Activated naive CD4-positive, alpha-beta T cell treated with anti-CD3 and anti-CD28 coated beads, Interleukin-2, amount 50 U/mL, for 24 hours (primary cell): ENCODE results near the gene DGLUCY.

Source experiments
- H3K27ac Mint-ChIP-seq: one replicate; pipeline ENCODE4 v1.8.0; 2021; ENCODE audit warnings: mild to moderate bottlenecking, mixed read lengths
- H3K27me3 Mint-ChIP-seq: one replicate; pipeline ENCODE4 v1.8.0; 2021; ENCODE audit warnings: mixed read lengths
- H3K36me3 Mint-ChIP-seq: one replicate; pipeline ENCODE4 v1.8.0; 2021; ENCODE audit warnings: mixed read lengths
- H3K4me1 Mint-ChIP-seq: one replicate; pipeline ENCODE4 v1.8.0; 2021; ENCODE audit warnings: mixed read lengths
- H3K4me3 Mint-ChIP-seq: one replicate; pipeline ENCODE4 v1.8.0; 2021; ENCODE audit warnings: mild to moderate bottlenecking, mixed read lengths
- H3K9me3 Mint-ChIP-seq: one replicate; pipeline ENCODE4 v1.8.0; 2021; ENCODE audit warnings: mixed read lengths

The DGLUCY gene

GRCh38 chr14:91270619-91271018, 156.7 kb downstream of the DGLUCY start:
- Mint-ChIP-seq H3K27ac (no peak overlapping the region), H3K36me3 (peaks cover 12% of the 10 kb centered on the region), H3K4me1 (peaks cover 35% of the 10 kb centered on the region), H3K27me3 (no peaks in the 10 kb centered on the region), H3K9me3 (no peaks in the 10 kb centered on the region), H3K4me3 (no peak overlapping the region)

GRCh38 chr14:91271639-91272038, 157.8 kb downstream of the DGLUCY start:
- H3K4me1 Mint-ChIP-seq = peaks cover 28% of the 10 kb centered on the region
- no peaks in the 10 kb centered on the region for H3K9me3 Mint-ChIP-seq
- H3K27ac Mint-ChIP-seq = no peak overlapping the region
- no peak overlapping the region for H3K4me3 Mint-ChIP-seq
- no peaks in the 10 kb centered on the region for H3K27me3 Mint-ChIP-seq
- H3K36me3 Mint-ChIP-seq = peaks cover 12% of the 10 kb centered on the region

GRCh38 chr14:91272341-91273272, 158.7 kb downstream of the DGLUCY start:
- no peak overlapping the region for H3K4me3 Mint-ChIP-seq
- no peaks in the 10 kb centered on the region for H3K9me3 Mint-ChIP-seq
- peaks cover 12% of the 10 kb centered on the region for H3K36me3 Mint-ChIP-seq
- H3K27me3 Mint-ChIP-seq = no peaks in the 10 kb centered on the region
- peaks cover 21% of the 10 kb centered on the region for H3K4me1 Mint-ChIP-seq
- no peak overlapping the region for H3K27ac Mint-ChIP-seq

- Mint-ChIP-seq H3K27ac (no peak overlapping the region), H3K36me3 (peaks cover 9% of the 10 kb centered on the region), H3K4me1 (peaks cover 13% of the 10 kb centered on the region), H3K27me3 (no peaks in the 10 kb centered on the region), H3K4me3 (no peak overlapping the region), H3K9me3 (no peaks in the 10 kb centered on the region)
Measured at GRCh38 chr14:91273273-91273884, 159.5 kb downstream of the DGLUCY start.

- Mint-ChIP-seq H3K36me3 (peaks cover 9% of the 10 kb centered on the region), H3K4me3 (no peak overlapping the region), H3K4me1 (peaks cover 13% of the 10 kb centered on the region), H3K27ac (no peak overlapping the region), H3K9me3 (no peaks in the 10 kb centered on the region), H3K27me3 (no peaks in the 10 kb centered on the region)
Measured at GRCh38 chr14:91273885-91274273, 160.0 kb downstream of the DGLUCY start.

- Mint-ChIP-seq H3K27me3 (no peaks in the 10 kb centered on the region), H3K36me3 (peaks cover 8% of the 10 kb centered on the region), H3K4me3 (no peak overlapping the region), H3K27ac (peak overlapping the region; percentile 23), H3K9me3 (no peaks in the 10 kb centered on the region), H3K4me1 (peaks cover 4% of the 10 kb centered on the region)
Measured at GRCh38 chr14:91274796-91275195, 160.9 kb downstream of the DGLUCY start.
